Measurements from ENCODE around the gene RCCD1.
A peak's percentile ranks its signal among the peaks of the same experiment; 100 is the strongest.

RCCD1 gene

DNA sequence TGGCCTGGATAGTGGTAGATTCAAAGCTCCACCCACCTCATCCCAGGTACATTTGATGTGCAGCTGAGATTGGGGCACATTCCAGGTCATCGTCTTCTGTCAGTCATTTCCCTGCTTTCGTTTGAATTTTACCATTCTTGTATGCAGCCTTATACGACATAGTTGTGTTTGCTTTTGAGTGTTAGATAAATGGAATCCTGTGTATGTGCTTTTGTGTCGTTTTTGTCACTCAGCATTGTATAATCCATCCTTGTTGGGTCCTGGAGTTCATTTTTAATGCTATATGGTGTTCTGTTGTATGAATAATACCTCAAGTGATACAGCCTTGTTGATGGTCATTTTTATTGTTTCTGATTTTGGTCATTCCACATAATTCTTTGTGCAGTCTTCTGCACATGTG is 7.3 kb downstream of the RCCD1 start:
- no peak for TF ChIP-seq EZH2phosphoT487 (IDR thresholded peaks at IDR 0.05; ENCODE audit: borderline replicate concordance)
- TF ChIP-seq, protein P1, sequence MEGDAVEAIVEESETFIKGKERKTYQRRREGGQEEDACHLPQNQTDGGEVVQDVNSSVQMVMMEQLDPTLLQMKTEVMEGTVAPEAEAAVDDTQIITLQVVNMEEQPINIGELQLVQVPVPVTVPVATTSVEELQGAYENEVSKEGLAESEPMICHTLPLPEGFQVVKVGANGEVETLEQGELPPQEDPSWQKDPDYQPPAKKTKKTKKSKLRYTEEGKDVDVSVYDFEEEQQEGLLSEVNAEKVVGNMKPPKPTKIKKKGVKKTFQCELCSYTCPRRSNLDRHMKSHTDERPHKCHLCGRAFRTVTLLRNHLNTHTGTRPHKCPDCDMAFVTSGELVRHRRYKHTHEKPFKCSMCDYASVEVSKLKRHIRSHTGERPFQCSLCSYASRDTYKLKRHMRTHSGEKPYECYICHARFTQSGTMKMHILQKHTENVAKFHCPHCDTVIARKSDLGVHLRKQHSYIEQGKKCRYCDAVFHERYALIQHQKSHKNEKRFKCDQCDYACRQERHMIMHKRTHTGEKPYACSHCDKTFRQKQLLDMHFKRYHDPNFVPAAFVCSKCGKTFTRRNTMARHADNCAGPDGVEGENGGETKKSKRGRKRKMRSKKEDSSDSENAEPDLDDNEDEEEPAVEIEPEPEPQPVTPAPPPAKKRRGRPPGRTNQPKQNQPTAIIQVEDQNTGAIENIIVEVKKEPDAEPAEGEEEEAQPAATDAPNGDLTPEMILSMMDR (conservative IDR thresholded peaks at IDR 0.05; ENCODE audit: low read length) = no peak
- no peaks in the 10 kb centered on the region for H3K9me2 ChIP-seq (replicated peaks; ENCODE audit: low read depth, low read length)
- H3K4me3 ChIP-seq (ENCODE audit: low read length, poor library complexity, severe bottlenecking) = no peak overlapping the region
- H3K9ac ChIP-seq (ENCODE audit: low read depth, low read length, poor library complexity, severe bottlenecking) = no peak overlapping the region
- H3F3A ChIP-seq (ENCODE audit: low read depth) = 0 out of 2 replicates have a peak, but pooled peaks cover 2% of the 10 kb centered on the region
- no peaks in the 10 kb centered on the region for H3K27me3 ChIP-seq (ENCODE audit: insufficient read depth, low read length, poor library complexity, severe bottlenecking)
- H3K4me1 ChIP-seq (ENCODE audit: insufficient read depth, low read length, poor library complexity, severe bottlenecking) = peaks cover 1% of the 10 kb centered on the region
- no peaks in the 10 kb centered on the region for H3K9me3 ChIP-seq (ENCODE audit: insufficient read depth, low read depth, low read length)
- peaks cover 29% of the 10 kb centered on the region for H3K79me2 ChIP-seq (ENCODE audit: insufficient read depth, low read length)
- H4K20me1 ChIP-seq (ENCODE audit: insufficient read depth, low read length, poor library complexity, severe bottlenecking) = no peaks in the 10 kb centered on the region
- peaks cover 52% of the 10 kb centered on the region; the same call in 1 of the 2 replicates for H3K36me3 ChIP-seq (ENCODE audit: insufficient read depth, low read length)
- no peak overlapping the region for H2AFZ ChIP-seq (ENCODE audit: low read length)
- H3K4me2 ChIP-seq (ENCODE audit: low read depth, low read length, poor library complexity, severe bottlenecking) = peak overlapping the region; percentile 2

DNA sequence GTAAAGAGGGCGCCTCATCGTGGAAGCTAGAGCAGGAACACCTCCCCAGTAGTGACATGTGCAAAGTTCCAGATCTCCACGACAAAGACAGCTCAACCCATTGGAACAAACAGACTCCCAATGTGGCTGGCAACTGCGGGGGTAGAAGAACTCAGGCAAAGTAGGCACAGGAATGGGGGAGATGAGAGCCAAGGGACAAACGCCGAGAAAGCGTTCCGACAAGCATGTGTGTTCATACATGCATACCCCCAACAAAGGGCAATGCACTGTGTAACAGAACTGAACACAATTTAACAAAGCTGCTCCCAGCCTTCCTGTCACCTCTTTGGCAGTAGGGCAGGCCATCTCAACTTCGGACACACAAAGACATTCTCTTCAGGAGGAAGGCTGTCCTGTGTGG is 11.6 kb downstream of the RCCD1 start:
- Histone ChIP-seq H4K20me1 (ENCODE audit: insufficient read depth, low read length, poor library complexity, severe bottlenecking) (peaks cover 5% of the 10 kb centered on the region), H3F3A (ENCODE audit: low read depth) (0 out of 2 replicates have a peak, but pooled peaks cover 2% of the 10 kb centered on the region), H3K4me1 (ENCODE audit: insufficient read depth, low read length, poor library complexity, severe bottlenecking) (no peaks in the 10 kb centered on the region), H2AFZ (ENCODE audit: low read length) (no peak overlapping the region), H3K9me3 (ENCODE audit: insufficient read depth, low read depth, low read length) (no peaks in the 10 kb centered on the region), H3K9ac (ENCODE audit: low read depth, low read length, poor library complexity, severe bottlenecking) (no peak overlapping the region), H3K9me2 (replicated peaks; ENCODE audit: low read depth, low read length) (no peaks in the 10 kb centered on the region), H3K27me3 (ENCODE audit: insufficient read depth, low read length, poor library complexity, severe bottlenecking) (no peaks in the 10 kb centered on the region), H3K4me2 (ENCODE audit: low read depth, low read length, poor library complexity, severe bottlenecking) (no peak overlapping the region), H3K79me2 (ENCODE audit: insufficient read depth, low read length) (peaks cover 11% of the 10 kb centered on the region; the same call in 1 of the 2 replicates), H3K36me3 (ENCODE audit: insufficient read depth, low read length) (peaks cover 75% of the 10 kb centered on the region), H3K4me3 (ENCODE audit: low read length, poor library complexity, severe bottlenecking) (no peak overlapping the region)
- no peak for TF ChIP-seq EZH2phosphoT487 (IDR thresholded peaks at IDR 0.05; ENCODE audit: borderline replicate concordance)
- TF ChIP-seq, protein P1 (conservative IDR thresholded peaks at IDR 0.05; ENCODE audit: low read length) = no peak

DNA sequence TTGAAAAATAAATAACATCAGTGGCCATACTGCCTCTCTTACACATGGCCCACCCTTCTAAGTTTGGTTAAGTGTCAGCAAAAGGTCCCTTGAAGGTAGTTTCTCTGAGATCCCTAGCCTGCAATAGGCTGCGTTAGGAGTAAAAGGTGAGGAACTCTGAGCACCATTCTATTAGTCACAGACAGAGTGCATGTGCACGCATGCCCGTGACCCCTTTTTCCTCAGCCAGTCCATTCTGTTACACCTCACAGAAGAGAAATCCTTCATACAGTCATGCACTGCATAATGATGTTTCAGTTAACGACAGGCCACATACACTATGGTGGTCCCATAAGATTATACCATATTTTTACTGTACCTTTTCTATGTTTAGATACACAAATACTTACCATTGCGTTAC is 12.5 kb downstream of the RCCD1 start:
- Histone ChIP-seq H3K9me2 (replicated peaks; ENCODE audit: low read depth, low read length) (no peaks in the 10 kb centered on the region), H3K4me3 (ENCODE audit: low read length, poor library complexity, severe bottlenecking) (no peak overlapping the region), H2AFZ (ENCODE audit: low read length) (no peak overlapping the region), H3K36me3 (ENCODE audit: insufficient read depth, low read length) (peaks cover 69% of the 10 kb centered on the region), H3K4me2 (ENCODE audit: low read depth, low read length, poor library complexity, severe bottlenecking) (no peak overlapping the region), H3F3A (ENCODE audit: low read depth) (0 out of 2 replicates have a peak, but pooled peaks cover 2% of the 10 kb centered on the region), H3K27me3 (ENCODE audit: insufficient read depth, low read length, poor library complexity, severe bottlenecking) (no peaks in the 10 kb centered on the region), H3K9me3 (ENCODE audit: insufficient read depth, low read depth, low read length) (no peaks in the 10 kb centered on the region), H3K4me1 (ENCODE audit: insufficient read depth, low read length, poor library complexity, severe bottlenecking) (no peaks in the 10 kb centered on the region), H3K9ac (ENCODE audit: low read depth, low read length, poor library complexity, severe bottlenecking) (no peak overlapping the region), H4K20me1 (ENCODE audit: insufficient read depth, low read length, poor library complexity, severe bottlenecking) (peaks cover 5% of the 10 kb centered on the region), H3K79me2 (ENCODE audit: insufficient read depth, low read length) (peaks cover 11% of the 10 kb centered on the region; the same call in 1 of the 2 replicates)
- TF ChIP-seq EZH2phosphoT487 (IDR thresholded peaks at IDR 0.05; ENCODE audit: borderline replicate concordance) = no peak
- TF ChIP-seq, protein P1 (conservative IDR thresholded peaks at IDR 0.05; ENCODE audit: low read length) = no peak

Measured in Loucy (cell line).